PC-3 (cell line): ENCODE measurements around the gene PRXL2B.

Experiments
- CTCF ChIP-seq: fragments of 300-600 bp; sonication (generic); conservative IDR thresholded peaks from 2 replicates; pipeline ENCODE4 v1.5.1; 2017; ENCODE audit warnings: antibody characterized with exemption, low read depth, mild to moderate bottlenecking, low read length
- EZH2 ChIP-seq: fragments of 300-600 bp; sonication (generic); IDR thresholded peaks from one replicate; pipeline ENCODE4 v1.6.1; 2017; ENCODE audit warnings: antibody characterized with exemption, mild to moderate bottlenecking, low read length; ENCODE audit not compliant: unreplicated experiment

DNA sequence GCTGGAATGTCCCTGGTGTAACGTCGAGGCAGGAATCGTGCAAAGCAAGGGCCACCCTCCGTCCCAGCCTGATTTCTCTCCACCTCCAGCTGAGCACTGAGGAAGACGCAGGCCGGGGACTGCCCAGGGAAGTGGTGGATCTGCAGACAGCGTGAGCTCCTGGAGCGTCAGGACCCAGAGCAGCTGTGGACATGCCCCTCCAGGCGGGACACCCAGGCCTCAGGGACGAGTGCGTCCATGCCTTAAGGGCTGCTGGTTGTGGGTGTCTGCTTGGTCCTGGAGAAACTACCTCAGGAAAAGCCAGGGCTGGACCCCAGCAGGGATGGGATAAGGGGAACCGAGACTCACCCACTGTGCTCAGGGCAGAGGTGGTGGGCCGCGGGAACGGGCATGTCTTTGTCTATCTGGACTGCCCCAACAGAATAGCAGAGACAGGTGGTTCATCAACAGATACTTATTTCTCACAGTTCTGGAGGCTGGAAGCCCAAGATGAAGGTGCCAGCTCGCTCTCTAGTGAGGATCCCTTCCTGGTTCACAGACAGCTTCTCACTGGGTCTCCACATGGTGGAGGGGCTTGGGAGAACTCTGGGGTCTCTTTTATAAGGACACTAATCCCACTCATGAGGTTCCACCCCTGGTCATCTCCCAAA, 52.0 kb downstream of the PRXL2B start:
- TF ChIP-seq EZH2 (no peak), CTCF (no peak)
